K562 (cell line): ENCODE data around the gene KCNMB3. TPM values are rescaled to one million over a fixed set of nuclear protein-coding genes. Genes with fewer than 3 reads are reported as not detected.
"Not testable (repeated sequence)": the region's sequence is repeated elsewhere in the genome, so short reads cannot be mapped to it uniquely, and the experiment has no call there.

Experiments used
- ATAC-seq: fragments of 200-7000 bp; cut with Tn5 transposase; 3 replicates; pipeline ENCODE4 v1.9.1; 2020; ENCODE audit warnings: moderate library complexity
- BruUV-seq: library from RNA; stranded (reverse); fragments of 400-500 nt; replicated peaks from 2 replicates; lab custom pipeline; 2021; lab: Mats Ljungman, UMichigan
- CTCF ChIA-PET: fragments of 300-600 bp; formaldehyde crosslinking; extraction: SDS; loops from one replicate; lab custom pipeline; 2021; ENCODE audit warnings: low intra/inter-chr PET ratio; lab: Yijun Ruan, JAX
- POLR2A ChIA-PET: fragments of 300-600, 350-650 bp; sonication (Branson Sonifier 250); formaldehyde crosslinking; extraction: SDS; loops from one replicate; lab custom pipeline; 2021; ENCODE audit warnings: antibody characterized with exemption, inconsistent platforms; lab: Yijun Ruan, JAX
- DNase-seq, 4 experiments: peaks; one replicate each; pipeline versions ENCODE4 v3.0.0 to v3.0.0-alpha.2; 2011 to 2018; ENCODE audit warnings: low spot score in 3 of 4, mixed read lengths in 3 of 4; ENCODE audit errors: extremely low read depth in 1 of 4
- FAIRE-seq: peaks from 2 replicates; lab custom pipeline; 2011; peaks lifted over from hg19 to GRCh38; lab: Jason Lieb, UNC
- H2AFZ ChIP-seq: 2 replicates; pipeline ENCODE4 v1.6.0; 2011; ENCODE audit warnings: low read depth, low read length, control low read depth, inconsistent platforms
- H3K27ac ChIP-seq: fragments of 200-600 bp; 3 replicates; pipeline ENCODE4 v1.8.0; 2011; ENCODE audit warnings: low read depth, mild to moderate bottlenecking, control low read depth, inconsistent platforms, low read length, moderate library complexity, mixed read lengths; ENCODE audit errors: extremely low read depth
- H3K27me3 ChIP-seq, 2 experiments: fragments of 300-600 bp in 1 of 2; 2 replicates in 1 of 2; 3 replicates in 1 of 2; pipeline versions ENCODE4 v1.6.0 to v1.8.0; 2011; ENCODE audit warnings: inconsistent platforms in 2 of 2, low read length in 2 of 2, mild to moderate bottlenecking in 1 of 2, mixed read lengths in 1 of 2, moderate library complexity in 1 of 2; ENCODE audit not compliant: control insufficient read depth in 2 of 2, insufficient read depth in 2 of 2
- H3K36me3 ChIP-seq: fragments of 300-600 bp; 3 replicates; pipeline ENCODE4 v1.8.0; 2011; ENCODE audit warnings: mild to moderate bottlenecking, low read length, inconsistent platforms; ENCODE audit not compliant: control insufficient read depth, insufficient read depth
- H3K4me1 ChIP-seq, 2 experiments: fragments of 200-600 bp in 1 of 2; replicated peaks in 1 of 2; 2 replicates in 1 of 2; 3 replicates in 1 of 2; pipeline versions ENCODE4 v1.5.1 to v1.8.0; 2011; ENCODE audit warnings: inconsistent platforms in 2 of 2, low read length in 2 of 2, mild to moderate bottlenecking in 1 of 2, mixed read lengths in 1 of 2, moderate library complexity in 1 of 2; ENCODE audit not compliant: control insufficient read depth in 2 of 2, insufficient read depth in 2 of 2
- H3K4me2 ChIP-seq: 2 replicates; pipeline ENCODE4 v1.6.1; 2011; ENCODE audit warnings: low read length, control low read depth, inconsistent platforms, mixed read lengths; ENCODE audit not compliant: insufficient read depth
- H3K4me3 ChIP-seq: fragments of 200-600 bp; sonication (generic), shearing (Covaris generic); 2 replicates; pipeline ENCODE4 v1.5.1; 2016; ENCODE audit warnings: control low read depth, inconsistent platforms
- H3K79me2 ChIP-seq: fragments of 200-600 bp; 3 replicates; pipeline ENCODE4 v1.8.0; 2011; ENCODE audit warnings: low read length, inconsistent platforms; ENCODE audit not compliant: control insufficient read depth, insufficient read depth
- H3K9ac ChIP-seq, 2 experiments: 2 replicates each; pipeline versions ENCODE4 v1.6.0 to v1.6.1; 2011; ENCODE audit warnings: low read depth in 2 of 2, low read length in 2 of 2, control low read depth in 1 of 2, inconsistent platforms in 1 of 2, mild to moderate bottlenecking in 1 of 2, mixed read lengths in 1 of 2; ENCODE audit not compliant: insufficient read depth in 1 of 2
- H3K9me1 ChIP-seq: one replicate; pipeline ENCODE4 v1.6.0; 2011; ENCODE audit warnings: inconsistent platforms, mild to moderate bottlenecking, low read length, moderate library complexity; ENCODE audit not compliant: control insufficient read depth, insufficient read depth
- H3K9me3 ChIP-seq: replicated peaks from 2 replicates; pipeline ENCODE4 v1.5.1; 2011; ENCODE audit warnings: low read depth, low read length, inconsistent platforms; ENCODE audit not compliant: control insufficient read depth, insufficient read depth
- H4K20me1 ChIP-seq: replicated peaks from 2 replicates; pipeline ENCODE4 v1.6.1; 2011; ENCODE audit warnings: low read length, inconsistent platforms, mixed read lengths; ENCODE audit not compliant: control insufficient read depth, insufficient read depth
- ATF3 ChIP-seq, 2 experiments: fragments of 450-650 bp in 1 of 2; sonication (generic) in 1 of 2; formaldehyde crosslinking in 1 of 2; IDR thresholded peaks in 1 of 2; conservative IDR thresholded peaks in 1 of 2; 2 replicates each; pipeline versions ENCODE4 v1.6.1 to v1.8.1; 2016 to 2023; ENCODE audit warnings: mild to moderate bottlenecking in 2 of 2, moderate library complexity in 2 of 2, inconsistent platforms in 1 of 2, missing genetic modification reagents in 1 of 2
- ATF4 ChIP-seq: fragments of 450-650 bp; formaldehyde crosslinking; IDR thresholded peaks from 2 replicates; pipeline ENCODE4 v1.4.0; 2022; ENCODE audit warnings: mild to moderate bottlenecking, moderate library complexity
- ATF7 ChIP-seq: fragments of 450-650 bp; IDR thresholded peaks from 2 replicates; pipeline ENCODE4 v1.7.1; 2014; ENCODE audit warnings: mild to moderate bottlenecking, moderate library complexity
- CEBPB ChIP-seq: fragments of 450-650 bp; IDR thresholded peaks from 2 replicates; pipeline ENCODE4 v1.6.1; 2016; ENCODE audit warnings: missing genetic modification characterization, missing compliant biosample characterization
- CEBPG ChIP-seq, 3 experiments: fragments of 200-800 bp in 1 of 3; sonication (Bioruptor generic) in 1 of 3; sonication (generic) in 1 of 3; formaldehyde crosslinking in 1 of 3; IDR thresholded peaks in 2 of 3; conservative IDR thresholded peaks in 1 of 3; 2 replicates each; pipeline versions ENCODE4 v1.6.1 to v1.8.0; 2016 to 2022; ENCODE audit warnings: missing compliant biosample characterization in 2 of 3, missing genetic modification characterization in 2 of 3, mild to moderate bottlenecking in 1 of 3, missing genetic modification reagents in 1 of 3
- IRF9 ChIP-seq: fragments of 450-650 bp; IDR thresholded peaks from 2 replicates; pipeline ENCODE4 v1.6.1; 2016; ENCODE audit warnings: missing biosample characterization, missing genetic modification characterization
- MEIS2 ChIP-seq: fragments of 450-650 bp; IDR thresholded peaks from 2 replicates; pipeline ENCODE4 v1.6.1; 2014; ENCODE audit warnings: mild to moderate bottlenecking; ENCODE audit not compliant: partially characterized antibody
- TRIM24 ChIP-seq, 2 experiments: fragments of 450-650 bp; IDR thresholded peaks; 2 replicates each; pipeline ENCODE4 v1.6.1; 2016
- ZSCAN32 ChIP-seq: fragments of 450-650 bp; formaldehyde crosslinking; IDR thresholded peaks from 2 replicates; pipeline ENCODE4 v1.4.0; 2020; ENCODE audit warnings: mild to moderate bottlenecking, moderate library complexity
- WGBS: fragments of 100-300 bp; shearing (Covaris generic); methylation state at CpG from one replicate; pipeline ENCODE4 v1.1.6; 2016; ENCODE audit warnings: low coverage, mixed read lengths; ENCODE audit not compliant: insufficient coverage; ENCODE audit errors: missing lambda C conversion rate; 5-methylcytosine and 5-hydroxymethylcytosine counted together
- in situ Hi-C: fragments of 300-500 bp; cut with MboI; formaldehyde crosslinking; loops from 4 replicates; pipeline ENCODE4 v1.15.0; 2018; ENCODE audit warnings: inconsistent platforms, mixed read lengths
- intact Hi-C: fragments of 100-400 bp; cut with micrococcal nuclease; formaldehyde crosslinking; loops from 2 replicates; pipeline ENCODE4 v1.14.2; 2022
- polyA plus RNA-seq, 8 experiments: library from polyadenylated mRNA; depleted of rRNA in 4 of 8; stranded (reverse) in 5 of 8; unstranded in 3 of 8; fragments of >200 nt; fragmentation: Nextera tagmentation in 2 of 8; fragmentation: Illumina TruSeq in 1 of 8; extraction: Ambion mirVana in 2 of 8; extraction: Trizol in 1 of 8; gene quantifications; 2 replicates each; pipeline versions ENCODE4 v1.2.1 to v1.2.3, GENCODE V29; 2011 to 2014; ENCODE audit warnings: inconsistent platforms in 1 of 8, missing spikeins in 1 of 8
- total RNA-seq, 7 experiments: library from RNA; depleted of rRNA in 6 of 7; stranded (reverse); fragments of >200 nt in 6 of 7; fragmentation: Illumina TruSeq in 2 of 7; extraction: Trizol in 2 of 7; gene quantifications; 2 replicates each; pipeline versions ENCODE4 v1.2.1 to v1.2.3, GENCODE V29; 2011 to 2021; ENCODE audit warnings: low replicate concordance in 1 of 7

The KCNMB3 gene
- total and polyA plus RNA-seq, 9 of the 15 experiments (the other 6 are each of a cell fraction or from before 2014, with no cell fraction given): 7.0 to 21.1 (median 14.3) TPM

GRCh38 chr3:179215550-179215949, 35.4 kb downstream of the KCNMB3 start:
- H3K9me1 ChIP-seq; CTCF ChIA-PET; H3K9me3 ChIP-seq; H3K4me1 ChIP-seq; H3K27me3 ChIP-seq; in situ Hi-C loops; H3K9ac ChIP-seq; H3K4me2 ChIP-seq; H2AFZ ChIP-seq; FAIRE-seq; DNase-seq; H3K79me2 ChIP-seq; H3K27ac ChIP-seq; POLR2A ChIA-PET; intact Hi-C loops; BruUV-seq; H3K4me3 ChIP-seq; H4K20me1 ChIP-seq; TF ChIP-seq ATF3 (CRISPR knock-in tag; conservative IDR thresholded peaks at IDR 0.05): not testable (repeated sequence)
- TF ChIP-seq IRF9 (tag): peak; percentile 67; the same call in 1 of the 2 replicates
- TF ChIP-seq ZSCAN32 (CRISPR knock-in tag): 0 out of 2 replicates have a peak, but pooled peaks have one; percentile 47
- TF ChIP-seq CEBPB (tag): peak; percentile 84
- TF ChIP-seq MEIS2: peak; percentile 52
- TF ChIP-seq ATF7: peak; percentile 50; the same call in 1 of the 2 replicates
- TF ChIP-seq CEBPG (CRISPR knock-in tag; IDR thresholded peaks at IDR 0.05): peak; percentile 36; the same call in 1 of the 2 replicates
- TF ChIP-seq CEBPG (tag; conservative IDR thresholded peaks at IDR 0.05 in 1 of 2, IDR thresholded peaks at IDR 0.05 in 1 of 2): peak; percentile 93 to 94
- TF ChIP-seq ATF3 (IDR thresholded peaks at IDR 0.05): peak; percentile 94
- peak; percentile 75 for TF ChIP-seq ATF4
- peak; percentile 93 for TF ChIP-seq TRIM24 (IDR thresholded peaks at IDR 0.05)
- H3K36me3 ChIP-seq: peaks cover 11% of the 10 kb centered on the region; the same call in 2 of the 3 replicates
- ATAC-seq: peak; percentile 71
- WGBS: no CpG with 5 or more reads among the region's 1 CpG
